ENCODE results near the gene SEC61B.

DNA sequence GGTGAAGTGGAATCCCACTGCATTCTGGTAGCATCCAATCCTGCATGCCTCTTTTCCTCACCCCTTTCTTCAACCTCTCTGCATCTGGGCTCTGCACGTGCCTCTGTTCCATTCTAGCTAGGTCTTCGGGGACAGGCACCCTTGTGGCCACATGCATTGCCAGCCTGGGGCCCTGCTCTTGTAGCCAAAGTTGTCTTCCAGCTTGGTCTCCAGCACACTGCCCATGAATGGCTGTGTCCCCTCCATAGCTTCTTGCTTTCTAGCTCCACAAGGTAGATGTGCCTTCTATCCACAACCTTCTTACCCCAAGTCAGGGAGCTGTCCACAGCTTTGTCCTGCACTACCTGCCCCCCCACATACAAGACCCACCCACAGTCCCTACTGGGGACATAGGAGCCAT lies 32.9 kb upstream of the SEC61B start:
- no peak for TF ChIP-seq ZNF768 (tag by site-specific recombination; IDR thresholded peaks at IDR 0.05)
- TF ChIP-seq CTCF (tag by site-specific recombination; IDR thresholded peaks at IDR 0.05): no peak
- TF ChIP-seq, protein P1, sequence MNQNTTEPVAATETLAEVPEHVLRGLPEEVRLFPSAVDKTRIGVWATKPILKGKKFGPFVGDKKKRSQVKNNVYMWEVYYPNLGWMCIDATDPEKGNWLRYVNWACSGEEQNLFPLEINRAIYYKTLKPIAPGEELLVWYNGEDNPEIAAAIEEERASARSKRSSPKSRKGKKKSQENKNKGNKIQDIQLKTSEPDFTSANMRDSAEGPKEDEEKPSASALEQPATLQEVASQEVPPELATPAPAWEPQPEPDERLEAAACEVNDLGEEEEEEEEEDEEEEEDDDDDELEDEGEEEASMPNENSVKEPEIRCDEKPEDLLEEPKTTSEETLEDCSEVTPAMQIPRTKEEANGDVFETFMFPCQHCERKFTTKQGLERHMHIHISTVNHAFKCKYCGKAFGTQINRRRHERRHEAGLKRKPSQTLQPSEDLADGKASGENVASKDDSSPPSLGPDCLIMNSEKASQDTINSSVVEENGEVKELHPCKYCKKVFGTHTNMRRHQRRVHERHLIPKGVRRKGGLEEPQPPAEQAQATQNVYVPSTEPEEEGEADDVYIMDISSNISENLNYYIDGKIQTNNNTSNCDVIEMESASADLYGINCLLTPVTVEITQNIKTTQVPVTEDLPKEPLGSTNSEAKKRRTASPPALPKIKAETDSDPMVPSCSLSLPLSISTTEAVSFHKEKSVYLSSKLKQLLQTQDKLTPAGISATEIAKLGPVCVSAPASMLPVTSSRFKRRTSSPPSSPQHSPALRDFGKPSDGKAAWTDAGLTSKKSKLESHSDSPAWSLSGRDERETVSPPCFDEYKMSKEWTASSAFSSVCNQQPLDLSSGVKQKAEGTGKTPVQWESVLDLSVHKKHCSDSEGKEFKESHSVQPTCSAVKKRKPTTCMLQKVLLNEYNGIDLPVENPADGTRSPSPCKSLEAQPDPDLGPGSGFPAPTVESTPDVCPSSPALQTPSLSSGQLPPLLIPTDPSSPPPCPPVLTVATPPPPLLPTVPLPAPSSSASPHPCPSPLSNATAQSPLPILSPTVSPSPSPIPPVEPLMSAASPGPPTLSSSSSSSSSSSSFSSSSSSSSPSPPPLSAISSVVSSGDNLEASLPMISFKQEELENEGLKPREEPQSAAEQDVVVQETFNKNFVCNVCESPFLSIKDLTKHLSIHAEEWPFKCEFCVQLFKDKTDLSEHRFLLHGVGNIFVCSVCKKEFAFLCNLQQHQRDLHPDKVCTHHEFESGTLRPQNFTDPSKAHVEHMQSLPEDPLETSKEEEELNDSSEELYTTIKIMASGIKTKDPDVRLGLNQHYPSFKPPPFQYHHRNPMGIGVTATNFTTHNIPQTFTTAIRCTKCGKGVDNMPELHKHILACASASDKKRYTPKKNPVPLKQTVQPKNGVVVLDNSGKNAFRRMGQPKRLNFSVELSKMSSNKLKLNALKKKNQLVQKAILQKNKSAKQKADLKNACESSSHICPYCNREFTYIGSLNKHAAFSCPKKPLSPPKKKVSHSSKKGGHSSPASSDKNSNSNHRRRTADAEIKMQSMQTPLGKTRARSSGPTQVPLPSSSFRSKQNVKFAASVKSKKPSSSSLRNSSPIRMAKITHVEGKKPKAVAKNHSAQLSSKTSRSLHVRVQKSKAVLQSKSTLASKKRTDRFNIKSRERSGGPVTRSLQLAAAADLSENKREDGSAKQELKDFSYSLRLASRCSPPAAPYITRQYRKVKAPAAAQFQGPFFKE (tag by site-specific recombination; IDR thresholded peaks at IDR 0.05; ENCODE audit: borderline replicate concordance): no peak
- no peak for TF ChIP-seq BCL11B (tag by site-specific recombination; IDR thresholded peaks at IDR 0.05; ENCODE audit: low read depth)
- TF ChIP-seq MEIS1 (CRISPR knock-in tag; IDR thresholded peaks at IDR 0.05; ENCODE audit: borderline replicate concordance): no peak
- TF ChIP-seq ZNF785 (tag by site-specific recombination; IDR thresholded peaks at IDR 0.05): no peak
- no peak for TF ChIP-seq ZNF16 (tag by site-specific recombination; IDR thresholded peaks at IDR 0.05; ENCODE audit: low read depth)
- TF ChIP-seq ZNF670 (tag by site-specific recombination; IDR thresholded peaks at IDR 0.05; ENCODE audit: low read depth): no peak
- no peak for TF ChIP-seq ZNF449 (tag by site-specific recombination; IDR thresholded peaks at IDR 0.05)
